ENCODE measurements around the gene NPIPA1.
"Not testable (repeated sequence)": the region's sequence is repeated elsewhere in the genome, so short reads cannot be mapped to it uniquely, and the experiment has no call there.

Gene NPIPA1

GRCh38 chr16:14930971-14931370, 6.3 kb upstream of the NPIPA1 start:
- not testable (repeated sequence) for DNase-seq

- DNase-seq, result not testable (repeated sequence)
Measured at GRCh38 chr16:14932581-14933375, 4.5 kb upstream of the NPIPA1 start.

GRCh38 chr16:14937994-14938393, 751 bp downstream of the NPIPA1 start:
- not testable (repeated sequence) for DNase-seq

- DNase-seq, result not testable (repeated sequence)
Measured at GRCh38 chr16:14942686-14943085, 5.4 kb downstream of the NPIPA1 start.

- peak; percentile 29 for DNase-seq
Measured at GRCh38 chr16:14955546-14956231, 18.4 kb downstream of the NPIPA1 start.

- no peak for DNase-seq
Measured at GRCh38 chr16:14957576-14958322, 20.5 kb downstream of the NPIPA1 start.

GRCh38 chr16:14958323-14958600, 21.0 kb downstream of the NPIPA1 start:
- no peak for DNase-seq

- no peak for DNase-seq
Measured at GRCh38 chr16:14958970-14959369, 21.7 kb downstream of the NPIPA1 start.

GRCh38 chr16:14961405-14962186, 24.4 kb downstream of the NPIPA1 start:
- no peak for DNase-seq

GRCh38 chr16:14963281-14964173, 26.3 kb downstream of the NPIPA1 start:
- DNase-seq, result no peak

GRCh38 chr16:14965328-14965727, 28.1 kb downstream of the NPIPA1 start:
- no peak for DNase-seq

GRCh38 chr16:14969795-14970194, 32.6 kb downstream of the NPIPA1 start:
- DNase-seq, result not testable (repeated sequence)

GRCh38 chr16:14971621-14972228, 34.5 kb downstream of the NPIPA1 start:
- not testable (repeated sequence) for DNase-seq

GRCh38 chr16:14973785-14974322, 36.6 kb downstream of the NPIPA1 start:
- DNase-seq, result not testable (repeated sequence)

- not testable (repeated sequence) for DNase-seq
Measured at GRCh38 chr16:14974331-14974655, 37.0 kb downstream of the NPIPA1 start.

GRCh38 chr16:14974656-14975417, 37.6 kb downstream of the NPIPA1 start, which contains the start of gene PDXDC1:
Gene PDXDC1, plus strand, starts transcription at chr16:14975026. Its CDS starts 174 bp downstream, at chr16:14975200.
- peak; percentile 72 for DNase-seq

GRCh38 chr16:14975418-14976194, 38.4 kb downstream of the NPIPA1 start:
- not testable (repeated sequence) for DNase-seq

- DNase-seq, result not testable (repeated sequence)
Measured at GRCh38 chr16:14976971-14977736, 39.9 kb downstream of the NPIPA1 start.

GRCh38 chr16:14978281-14978680, 41.0 kb downstream of the NPIPA1 start:
- not testable (repeated sequence) for DNase-seq
